Hematopoietic multipotent progenitor cell treated with erythropoietin and hydrocortisone succinate and interleukin-3 and kit ligand, for 8 days (in vitro differentiated cells): Measurements from ENCODE around the gene SAP30L.
A peak's percentile ranks its signal among the peaks of the same experiment; 100 is the strongest.

Source experiments
- DNase-seq: peaks from one replicate; pipeline ENCODE4 v3.0.0-alpha.2; 2015

Gene SAP30L

GRCh38 chr5:154445422-154446194 lies at the start of gene SAP30L:
Gene SAP30L (plus strand): TSS chr5:154445997. CDS start chr5:154446605, 608 bp downstream.
- peak; percentile 95 for DNase-seq

- DNase-seq, result no peak
These were observed 49.7 kb upstream of the SAP30L start for GRCh38 chr5:154396128-154396527.

GRCh38 chr5:154397652-154398406 lies 48.0 kb upstream of the SAP30L start:
- peak; percentile 95 for DNase-seq

- no peak for DNase-seq
These were observed 45.1 kb upstream of the SAP30L start for GRCh38 chr5:154400678-154401077.

GRCh38 chr5:154401355-154401754 lies 44.4 kb upstream of the SAP30L start:
- no peak for DNase-seq

- no peak for DNase-seq
These were observed 43.9 kb upstream of the SAP30L start for GRCh38 chr5:154401931-154402330.

- no peak for DNase-seq
These were observed 43.2 kb upstream of the SAP30L start for GRCh38 chr5:154402611-154403010.

- no peak for DNase-seq
These were observed 42.6 kb upstream of the SAP30L start for GRCh38 chr5:154403234-154403633.

GRCh38 chr5:154403776-154404387 lies 41.9 kb upstream of the SAP30L start:
- no peak for DNase-seq

GRCh38 chr5:154405078-154405792 lies 40.6 kb upstream of the SAP30L start:
- peak; percentile 84 for DNase-seq

GRCh38 chr5:154406231-154406630 lies 39.6 kb upstream of the SAP30L start:
- no peak for DNase-seq

- no peak for DNase-seq
These were observed 39.0 kb upstream of the SAP30L start for GRCh38 chr5:154406826-154407225.

- DNase-seq, result no peak
These were observed 37.0 kb upstream of the SAP30L start for GRCh38 chr5:154408811-154409210.

GRCh38 chr5:154409230-154409840 lies 36.5 kb upstream of the SAP30L start:
- DNase-seq, result no peak

- no peak for DNase-seq
These were observed 35.8 kb upstream of the SAP30L start for GRCh38 chr5:154410008-154410407.

GRCh38 chr5:154410786-154411185 lies 35.0 kb upstream of the SAP30L start:
- DNase-seq, result no peak

GRCh38 chr5:154411338-154411737 lies 34.5 kb upstream of the SAP30L start:
- DNase-seq, result no peak

- no peak for DNase-seq
These were observed 33.5 kb upstream of the SAP30L start for GRCh38 chr5:154412316-154412715.

GRCh38 chr5:154412925-154413324 lies 32.9 kb upstream of the SAP30L start:
- no peak for DNase-seq

- DNase-seq, result no peak
These were observed 30.7 kb upstream of the SAP30L start for GRCh38 chr5:154415114-154415513.

GRCh38 chr5:154418344-154418820 lies 27.4 kb upstream of the SAP30L start:
- no peak for DNase-seq

- DNase-seq, result no peak
These were observed 26.6 kb upstream of the SAP30L start for GRCh38 chr5:154419236-154419635.

GRCh38 chr5:154421868-154422267 lies 23.9 kb upstream of the SAP30L start:
- peak; percentile 67 for DNase-seq
